ENCODE data around the gene MRAS.
"Not testable (repeated sequence)": the region's sequence is repeated elsewhere in the genome, so short reads cannot be mapped to it uniquely, and the experiment has no call there.

Gene MRAS

DNA sequence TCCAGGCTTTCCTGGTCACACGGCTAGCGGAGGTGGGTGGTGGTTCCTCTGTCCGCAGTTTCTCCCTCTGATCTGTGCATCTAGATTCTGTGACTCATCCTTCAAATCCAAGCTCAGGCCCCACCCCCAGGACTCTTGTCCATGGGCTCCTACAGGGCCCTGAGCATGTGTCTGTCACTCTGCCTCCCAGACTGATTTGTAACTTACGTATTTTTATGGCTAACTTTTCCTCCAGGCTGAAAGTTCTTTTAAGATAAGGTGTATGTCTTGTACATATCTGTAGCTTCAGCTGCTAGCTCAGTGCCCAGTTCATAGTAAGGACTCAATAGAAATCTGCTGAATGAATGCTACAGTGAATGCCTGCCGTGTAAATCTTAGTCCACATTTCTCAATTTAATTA lies 94.1 kb downstream of the MRAS start:
- DNase-seq (ENCODE audit: low read depth in 1 of 2, low spot score in 1 of 2): no peak
- in situ Hi-C loops (cut with HindIII; ENCODE audit: low pct_unique_long_range_greater_than_20kb, low sequenced_read_pairs): no loop called here
- no peak for TF ChIP-seq JUND (IDR thresholded peaks at IDR 0.05; ENCODE audit: low read depth)

DNA sequence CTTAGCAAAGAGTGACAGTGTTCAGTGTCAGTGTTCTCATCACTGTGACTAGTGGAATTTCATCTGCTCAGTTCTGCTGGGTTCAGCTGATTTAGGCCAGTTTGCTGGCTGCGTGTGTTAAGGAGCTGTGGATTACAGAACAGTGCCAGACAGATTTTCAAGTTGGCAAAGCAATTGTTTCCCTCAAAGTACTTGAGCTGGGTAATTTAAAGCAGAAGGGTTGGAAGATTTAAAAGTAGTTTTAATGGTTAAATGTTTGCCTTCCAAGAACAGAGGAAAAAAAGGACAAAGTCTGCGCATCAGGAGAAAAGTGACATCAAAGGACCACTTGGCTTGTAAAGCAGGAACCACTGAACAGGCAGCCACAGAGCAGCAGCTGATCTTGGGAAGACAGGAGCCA lies 94.7 kb downstream of the MRAS start:
- DNase-seq (ENCODE audit: low read depth in 1 of 2, low spot score in 1 of 2): no peak
- no peak for TF ChIP-seq JUND (IDR thresholded peaks at IDR 0.05; ENCODE audit: low read depth)
- in situ Hi-C loops (cut with HindIII; ENCODE audit: low pct_unique_long_range_greater_than_20kb, low sequenced_read_pairs): no loop called here

DNA sequence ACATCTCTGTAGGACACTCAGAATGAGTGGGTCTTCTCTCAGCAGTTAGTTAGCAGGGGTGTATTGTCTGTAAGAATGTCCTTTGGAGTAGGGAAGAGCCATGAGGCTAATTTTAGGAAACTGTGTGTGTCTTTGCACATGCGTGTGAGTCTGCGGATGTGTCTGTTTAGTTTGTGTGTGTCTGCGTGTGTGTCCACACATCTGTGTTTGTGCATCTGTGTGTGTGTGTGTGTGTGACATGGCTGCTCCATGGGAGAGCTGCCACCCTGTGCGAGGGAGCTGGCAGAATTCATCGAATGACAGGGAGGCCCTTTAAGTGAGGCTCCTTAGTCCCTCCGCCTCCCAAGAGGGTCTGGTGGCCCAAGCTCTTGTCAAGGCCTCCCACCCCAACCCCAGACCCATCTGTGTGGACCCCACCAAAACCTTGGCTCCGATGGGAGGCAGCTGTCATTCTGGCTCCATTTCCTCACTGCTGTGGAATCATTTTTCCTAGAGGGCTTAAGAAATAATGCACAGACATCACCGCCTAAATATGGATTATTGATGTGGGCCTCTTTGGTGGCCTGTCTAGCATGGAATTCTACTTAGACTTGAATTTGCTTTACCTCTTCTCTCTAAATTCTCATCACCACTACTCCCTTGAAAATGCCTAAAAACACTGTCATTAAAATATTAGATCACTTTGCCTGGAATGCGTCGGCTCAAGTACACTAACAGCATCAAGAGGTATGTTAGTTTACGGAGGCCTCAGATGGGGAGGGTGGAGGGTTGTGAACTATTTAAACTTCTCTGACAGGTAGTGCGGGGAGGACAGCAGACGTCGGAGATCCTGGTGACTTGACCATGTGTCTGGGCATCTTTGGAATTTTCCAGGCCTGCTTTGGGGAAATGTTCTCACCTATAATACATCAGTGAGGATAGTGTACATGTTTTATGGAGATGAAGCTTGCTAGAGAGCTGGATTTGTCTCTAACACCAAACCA lies 95.4 kb downstream of the MRAS start:
- no peak for TF ChIP-seq JUND (IDR thresholded peaks at IDR 0.05; ENCODE audit: low read depth)
- in situ Hi-C loops (cut with HindIII; ENCODE audit: low pct_unique_long_range_greater_than_20kb, low sequenced_read_pairs): no loop called here
- DNase-seq (ENCODE audit: low read depth in 1 of 2, low spot score in 1 of 2): no peak

DNA sequence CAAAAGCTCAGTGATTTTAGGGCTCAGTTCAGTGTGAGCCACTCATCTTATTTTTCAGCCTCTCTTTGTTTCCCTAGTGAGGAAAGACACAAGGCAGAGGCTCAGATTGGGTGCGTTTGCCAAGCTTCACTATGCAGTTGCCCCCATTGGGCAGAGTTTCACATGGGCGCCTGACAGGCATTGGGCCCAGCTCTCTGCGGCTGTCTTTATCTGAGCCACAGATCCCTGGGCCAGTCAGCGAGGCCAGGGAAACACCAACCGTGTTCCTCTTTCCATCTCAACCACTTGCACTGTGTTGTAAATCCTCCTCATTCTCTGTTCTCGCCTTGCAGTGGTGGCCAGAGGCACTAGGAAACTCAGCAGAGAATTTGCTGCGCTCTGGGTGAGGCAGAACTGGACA lies 96.9 kb downstream of the MRAS start:
- DNase-seq (ENCODE audit: low read depth in 1 of 2, low spot score in 1 of 2): no peak
- TF ChIP-seq JUND (IDR thresholded peaks at IDR 0.05; ENCODE audit: low read depth): no peak

DNA sequence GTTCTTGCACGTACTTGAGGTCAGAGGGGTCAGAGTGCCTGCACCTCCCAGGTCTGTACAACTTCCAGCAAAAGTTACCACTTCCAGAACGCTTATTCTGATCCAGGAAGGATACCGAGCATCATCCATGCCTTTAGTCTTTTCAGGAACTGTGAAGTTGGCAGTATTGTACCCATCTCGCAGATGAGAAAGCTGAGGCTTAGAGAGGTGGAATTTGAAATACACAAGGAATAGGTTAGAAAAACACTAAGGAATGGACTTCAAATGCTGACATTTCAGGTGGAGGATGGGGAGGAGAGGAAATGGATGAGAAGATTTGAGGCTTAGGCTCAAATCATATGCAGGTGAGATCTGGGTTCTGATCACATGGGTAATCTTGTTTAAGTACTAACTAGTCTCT lies 97.3 kb downstream of the MRAS start:
- in situ Hi-C loops (cut with HindIII; ENCODE audit: low pct_unique_long_range_greater_than_20kb, low sequenced_read_pairs): no loop called here
- DNase-seq (ENCODE audit: low read depth in 1 of 2, low spot score in 1 of 2): no peak
- no peak for TF ChIP-seq JUND (IDR thresholded peaks at IDR 0.05; ENCODE audit: low read depth)

More for the DNA sequence above, 96.9 kb downstream of the MRAS start:
- in situ Hi-C loops (cut with HindIII; ENCODE audit: low pct_unique_long_range_greater_than_20kb, low sequenced_read_pairs): no loop called here

DNA sequence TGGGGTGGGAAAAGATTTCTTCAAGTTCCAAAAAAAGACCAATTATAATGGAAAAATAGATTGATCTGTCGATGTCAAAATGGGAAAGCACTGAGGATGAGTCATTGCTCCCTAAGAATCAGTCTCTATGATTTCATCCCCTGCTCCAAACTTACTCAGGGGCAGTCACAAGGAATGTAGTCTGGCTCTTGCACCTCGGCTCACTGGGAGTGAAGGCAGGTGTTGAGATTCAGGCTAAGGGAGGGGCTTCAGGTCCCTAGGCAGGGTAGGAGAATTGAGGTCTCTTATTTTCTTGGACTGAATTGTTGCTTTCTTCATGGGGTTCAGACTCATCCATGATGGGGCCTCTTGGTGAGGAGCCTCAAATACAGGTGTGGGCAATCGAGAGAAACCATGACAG lies 100.3 kb downstream of the MRAS start:
- no peak for TF ChIP-seq JUND (IDR thresholded peaks at IDR 0.05; ENCODE audit: low read depth)
- in situ Hi-C loops (cut with HindIII; ENCODE audit: low pct_unique_long_range_greater_than_20kb, low sequenced_read_pairs): no loop called here
- no peak for DNase-seq (ENCODE audit: low read depth in 1 of 2, low spot score in 1 of 2)

DNA sequence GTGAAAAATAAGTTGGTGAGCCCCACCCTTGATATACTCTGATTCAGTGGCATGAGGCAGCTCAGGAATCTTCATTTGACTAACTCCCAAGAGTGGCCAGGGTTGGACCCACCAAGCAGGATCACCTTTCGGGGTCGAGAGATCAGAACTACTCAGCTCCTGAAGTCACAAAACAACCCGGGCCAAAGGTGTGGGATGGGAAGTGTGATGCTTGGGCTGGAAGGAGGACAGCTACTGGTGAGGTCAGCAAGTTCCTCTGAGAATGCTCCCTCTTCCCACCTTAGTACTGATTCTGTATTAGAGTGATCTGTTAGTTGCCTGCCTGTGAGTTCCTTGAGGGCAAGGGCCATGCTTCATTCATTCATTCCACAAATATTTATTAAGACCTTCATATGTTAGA lies 101.1 kb downstream of the MRAS start:
- in situ Hi-C loops (cut with HindIII; ENCODE audit: low pct_unique_long_range_greater_than_20kb, low sequenced_read_pairs): no loop called here
- DNase-seq (ENCODE audit: low read depth in 1 of 2, low spot score in 1 of 2): no peak
- TF ChIP-seq JUND (IDR thresholded peaks at IDR 0.05; ENCODE audit: low read depth): no peak

DNA sequence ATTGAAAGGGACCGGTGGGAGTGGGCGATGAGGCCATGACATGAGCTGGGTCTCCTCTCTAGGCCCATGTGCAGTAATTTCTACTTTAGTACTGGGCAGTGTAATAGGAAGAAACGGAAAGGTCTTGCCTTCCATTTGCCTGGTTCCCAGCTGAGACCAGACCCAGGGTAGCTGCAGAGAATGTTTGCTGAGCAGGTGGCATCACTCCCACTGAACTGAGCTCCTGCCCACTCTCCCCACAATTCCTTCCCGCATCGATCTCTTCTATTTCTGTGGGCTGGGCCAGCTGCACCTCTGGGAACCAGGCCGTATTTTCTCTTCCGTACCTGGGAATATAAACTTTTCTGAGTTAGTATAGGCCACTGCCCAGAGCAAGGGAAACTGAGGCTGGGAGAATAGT lies 101.8 kb downstream of the MRAS start:
- in situ Hi-C loops (cut with HindIII; ENCODE audit: low pct_unique_long_range_greater_than_20kb, low sequenced_read_pairs): no loop called here
- no peak for TF ChIP-seq JUND (IDR thresholded peaks at IDR 0.05; ENCODE audit: low read depth)
- DNase-seq (ENCODE audit: low read depth in 1 of 2, low spot score in 1 of 2): no peak

DNA sequence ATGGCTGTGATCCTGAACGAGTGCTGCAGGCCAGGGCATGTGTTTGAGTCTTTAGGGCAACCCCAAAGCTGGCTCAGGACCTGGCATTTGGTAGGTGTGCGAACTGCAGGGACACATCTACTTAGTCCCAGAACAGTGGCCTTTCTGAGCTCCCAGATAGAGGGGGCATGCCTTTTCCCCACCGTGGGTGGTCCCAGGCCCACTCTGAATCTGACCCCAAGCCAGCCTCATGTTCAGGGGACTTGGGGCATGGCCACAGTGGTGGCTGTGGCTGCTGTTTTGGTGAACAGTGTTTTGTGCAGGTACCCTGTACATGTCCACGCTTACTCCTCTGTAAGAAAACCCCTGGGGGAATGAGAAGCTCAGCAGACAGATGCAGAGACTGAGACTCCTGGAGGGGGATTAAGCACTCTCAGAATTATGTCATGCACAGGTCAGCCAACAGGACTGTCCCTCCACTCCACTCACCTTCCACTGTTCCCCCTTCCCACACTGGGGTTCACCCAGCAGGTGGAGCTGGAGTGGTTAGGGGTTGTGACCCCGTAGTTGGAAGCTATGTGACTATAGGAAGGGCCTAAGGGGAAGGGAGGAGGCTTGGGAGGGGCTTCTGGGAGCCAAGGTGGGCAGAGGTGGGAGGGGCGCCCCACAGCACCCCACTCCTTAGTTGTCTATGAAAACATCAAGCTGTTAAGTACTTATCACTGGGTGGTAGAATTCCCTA lies 102.5 kb downstream of the MRAS start:
- TF ChIP-seq JUND (IDR thresholded peaks at IDR 0.05; ENCODE audit: low read depth): no peak
- no peak for DNase-seq (ENCODE audit: low read depth in 1 of 2, low spot score in 1 of 2)
- in situ Hi-C loops (cut with HindIII; ENCODE audit: low pct_unique_long_range_greater_than_20kb, low sequenced_read_pairs): no loop called here

DNA sequence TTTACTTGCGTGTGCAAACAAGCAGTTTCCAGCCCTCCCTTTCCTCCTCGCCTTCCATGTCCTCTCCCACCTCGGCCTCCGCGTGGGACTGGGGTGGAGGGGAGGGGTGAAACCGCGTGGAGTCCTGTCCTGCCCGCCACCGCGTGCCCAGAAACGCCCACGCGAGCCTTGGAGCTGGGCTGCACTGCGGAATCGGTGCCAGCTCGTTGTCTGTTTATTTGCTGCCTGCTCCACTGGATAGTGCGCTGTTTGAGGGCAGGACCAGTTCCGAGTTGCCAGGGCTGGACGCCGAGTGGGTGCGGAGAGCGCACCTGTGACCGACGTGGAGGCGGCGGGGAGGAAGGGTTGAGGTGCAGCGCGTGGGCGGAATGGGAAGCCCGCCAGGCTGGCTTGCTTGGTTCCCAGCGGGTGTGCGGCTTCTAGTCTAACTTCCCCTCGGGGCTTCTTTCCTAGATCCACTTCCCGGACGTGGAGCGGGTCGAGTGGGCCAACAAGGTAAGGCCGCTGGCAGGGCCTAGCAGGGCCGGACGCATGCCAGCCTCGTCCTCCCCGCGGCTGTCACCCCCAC lies 103.3 kb downstream of the MRAS start:
- no peak for TF ChIP-seq JUND (IDR thresholded peaks at IDR 0.05; ENCODE audit: low read depth)
- no peak for DNase-seq (ENCODE audit: low read depth in 1 of 2, low spot score in 1 of 2)
- in situ Hi-C loops (cut with HindIII; ENCODE audit: low pct_unique_long_range_greater_than_20kb, low sequenced_read_pairs): no loop called here

DNA sequence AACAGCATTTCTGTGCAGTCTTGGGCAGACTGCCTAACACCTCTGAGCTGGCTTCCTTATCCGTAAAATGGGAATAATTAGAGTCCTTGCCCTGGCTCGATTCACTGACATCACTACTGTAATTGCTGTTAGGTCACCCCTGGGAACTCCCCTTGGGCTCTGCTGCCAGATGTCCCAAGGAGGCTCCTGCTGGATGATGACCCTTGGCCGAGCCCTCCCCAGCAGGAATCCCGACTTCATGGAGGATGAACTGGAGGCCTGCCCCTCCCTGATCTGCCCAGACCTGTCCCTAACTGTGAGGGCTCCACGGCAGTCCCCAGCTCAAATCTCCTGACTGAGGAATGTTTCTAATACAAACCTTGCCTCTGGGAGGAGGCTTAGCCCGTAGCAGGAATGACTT lies 104.1 kb downstream of the MRAS start:
- in situ Hi-C loops (cut with HindIII; ENCODE audit: low pct_unique_long_range_greater_than_20kb, low sequenced_read_pairs): no loop called here
- no peak for DNase-seq (ENCODE audit: low read depth in 1 of 2, low spot score in 1 of 2)
- TF ChIP-seq JUND (IDR thresholded peaks at IDR 0.05; ENCODE audit: low read depth): no peak

DNA sequence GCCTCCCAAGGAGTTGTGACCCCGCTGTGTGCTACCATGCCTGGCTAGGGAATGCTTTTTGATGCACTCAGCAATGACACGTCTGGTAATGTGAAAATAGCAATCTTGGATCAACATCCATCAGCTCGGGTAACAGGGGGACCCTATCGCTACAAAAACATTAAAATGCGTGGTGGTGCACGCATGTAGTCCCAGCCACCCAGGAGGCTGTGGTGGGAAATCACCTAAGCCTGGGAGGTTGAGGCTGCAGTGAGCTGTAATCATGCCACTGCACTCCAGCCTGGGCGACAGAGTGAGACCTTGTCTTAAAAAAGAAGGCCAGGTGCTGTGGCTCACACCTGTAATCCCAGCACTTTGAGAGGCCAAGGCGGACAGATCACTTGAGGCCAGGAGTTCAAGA lies 105.6 kb downstream of the MRAS start:
- DNase-seq (ENCODE audit: low read depth in 1 of 2, low spot score in 1 of 2); in situ Hi-C loops (cut with HindIII; ENCODE audit: low pct_unique_long_range_greater_than_20kb, low sequenced_read_pairs): not testable (repeated sequence)

Data from T47D (cell line).